Measurements from ENCODE around the gene MPRIP.
"Not testable (repeated sequence)": the region's sequence is repeated elsewhere in the genome, so short reads cannot be mapped to it uniquely, and the experiment has no call there.

MPRIP gene

DNA sequence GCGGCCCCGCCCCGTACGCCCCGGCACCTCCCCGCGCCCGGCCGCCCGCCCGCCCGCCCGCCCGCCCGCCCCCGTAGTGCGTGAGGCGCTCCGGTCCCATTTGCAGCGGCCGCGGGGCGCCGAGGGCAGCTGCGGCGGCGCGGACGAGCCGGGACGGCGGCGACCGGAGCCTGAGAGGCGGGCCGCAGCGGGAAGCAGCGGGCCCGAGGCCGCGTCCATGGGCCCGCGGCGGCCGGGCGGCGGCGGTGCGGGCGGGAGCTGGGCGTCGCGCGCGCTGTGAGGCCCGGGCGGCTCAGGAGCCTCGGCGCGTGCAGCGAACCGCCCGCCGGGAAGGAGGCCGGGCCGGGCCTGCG, at the start of gene MPRIP:
Gene MPRIP (plus strand): TSS at position 74 of the 353 bp plus-strand sequence. CDS start 392 bp downstream, outside the sequence.
- DNase-seq, result no peak

DNA sequence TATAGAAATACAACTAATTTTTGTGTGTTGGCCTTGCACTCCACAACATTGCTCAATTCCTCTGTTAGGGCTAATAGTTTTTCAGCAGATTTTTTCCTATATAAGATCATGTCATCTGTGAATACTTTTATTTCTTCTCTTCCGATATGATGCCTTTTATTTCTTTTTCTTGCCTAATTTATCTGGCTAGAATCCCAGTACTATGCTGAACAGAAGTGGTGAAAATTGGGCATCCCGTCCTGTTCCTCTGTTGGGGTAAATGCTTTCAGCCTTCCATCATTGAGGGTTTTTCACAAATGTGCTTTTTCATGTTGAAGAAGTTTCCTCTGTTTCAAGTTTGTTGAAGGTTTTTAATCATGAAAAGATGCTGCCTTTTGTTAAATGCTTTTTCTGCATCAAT, 47.6 kb upstream of the MPRIP start:
- no peak for DNase-seq

DNA sequence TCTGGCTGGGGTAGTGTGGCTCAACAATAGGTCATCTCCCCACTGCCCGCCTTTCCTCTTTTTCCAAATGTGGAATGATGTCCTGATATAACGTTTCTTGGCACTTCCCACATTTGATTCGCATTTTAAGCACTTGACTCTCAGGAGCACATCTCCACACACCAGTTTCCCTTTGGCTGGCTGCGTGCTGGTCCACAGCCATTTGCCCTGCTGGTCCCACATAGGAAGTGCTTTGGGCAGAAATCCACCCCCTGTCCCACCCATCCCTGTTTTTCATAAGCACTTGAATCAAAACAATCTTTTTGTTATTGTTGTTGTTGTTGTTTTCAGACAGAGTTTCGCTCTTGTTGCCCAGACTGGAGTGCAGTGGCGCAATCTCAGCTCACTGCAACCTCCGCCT, 46.3 kb upstream of the MPRIP start:
- DNase-seq, result no peak

GRCh38 chr17:16996726-16997125, 45.5 kb upstream of the MPRIP start:
- not testable (repeated sequence) for DNase-seq

DNA sequence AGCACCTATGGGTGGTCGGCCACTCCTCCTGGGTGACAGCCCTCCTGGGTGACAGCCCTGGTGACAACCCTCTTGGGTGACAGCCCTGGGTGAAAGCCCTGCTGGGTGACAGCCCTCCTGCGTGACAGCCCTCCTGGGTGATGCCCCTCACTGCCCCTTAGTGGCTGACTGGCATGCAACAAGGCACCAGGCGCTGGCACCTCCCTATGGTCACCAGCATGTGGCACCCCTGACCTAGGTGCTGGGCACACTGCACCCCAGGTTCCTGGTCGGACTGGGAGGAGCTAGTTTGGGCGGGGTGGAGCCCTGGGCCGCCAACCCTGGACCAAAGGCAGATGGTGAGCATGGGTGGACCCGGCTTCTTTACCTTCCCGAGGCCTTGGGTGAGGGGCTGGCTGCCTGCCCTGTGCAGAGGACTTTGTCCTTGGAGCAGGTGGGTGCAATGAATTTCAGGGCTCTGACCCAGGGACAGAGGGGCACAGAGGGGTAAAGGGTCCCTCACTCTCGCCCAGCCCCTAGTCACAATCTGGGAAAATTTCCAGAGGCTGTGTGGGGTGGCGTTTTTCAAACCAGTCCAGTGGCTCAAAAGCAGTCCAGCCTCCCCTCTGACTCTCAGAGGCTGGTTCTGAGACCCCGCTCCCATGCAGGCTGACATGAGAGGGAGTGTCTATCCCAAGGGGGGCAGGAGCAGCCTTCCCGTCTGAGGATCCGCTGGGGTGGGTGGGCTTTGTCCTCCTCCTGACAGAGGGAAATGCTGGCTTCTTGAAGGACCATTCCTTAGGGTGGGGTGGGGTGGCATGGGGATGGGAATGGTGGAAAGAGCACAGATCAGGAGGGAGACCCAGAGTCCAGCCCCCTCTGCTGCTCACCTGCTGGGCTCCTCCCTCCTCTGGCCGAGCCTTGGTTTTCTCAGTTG, 44.5 kb upstream of the MPRIP start:
- no peak for DNase-seq

GRCh38 chr17:16999931-17000625, 42.2 kb upstream of the MPRIP start:
- DNase-seq, result no peak

DNA sequence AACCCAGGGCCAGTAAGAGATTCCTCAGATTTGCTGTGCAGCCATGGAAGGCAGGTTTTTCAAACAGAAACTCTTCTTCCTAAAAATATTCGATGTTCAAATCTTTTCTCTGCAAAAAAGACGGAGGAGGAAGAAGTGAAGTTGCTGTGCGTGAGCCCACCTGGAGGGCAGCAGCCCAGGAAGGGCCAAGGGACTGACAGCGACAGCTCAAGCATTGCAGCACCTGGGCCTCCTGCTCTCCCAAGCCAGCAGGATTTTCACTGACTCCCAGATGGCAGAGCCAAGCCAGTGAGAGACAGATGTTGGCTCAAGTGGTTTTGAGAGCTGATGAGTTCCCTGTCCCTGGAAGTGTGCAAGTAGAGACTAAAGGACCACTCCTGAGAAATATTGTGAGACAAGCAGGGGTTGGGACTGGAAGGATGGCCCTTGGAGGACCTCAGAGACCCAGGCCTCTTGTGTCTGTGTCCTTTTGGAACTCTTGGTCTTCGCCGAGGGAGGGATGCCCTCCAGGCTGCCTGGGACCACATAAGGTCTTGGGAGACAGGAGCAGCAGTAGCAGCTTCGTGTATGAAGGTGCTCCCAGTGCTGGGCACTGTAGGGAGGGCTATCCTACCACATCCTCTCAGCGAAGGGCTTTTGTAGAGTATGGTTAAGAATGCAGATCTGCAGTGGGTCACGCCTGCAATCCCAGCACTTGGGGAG, 41.0 kb upstream of the MPRIP start:
- no peak for DNase-seq

DNA sequence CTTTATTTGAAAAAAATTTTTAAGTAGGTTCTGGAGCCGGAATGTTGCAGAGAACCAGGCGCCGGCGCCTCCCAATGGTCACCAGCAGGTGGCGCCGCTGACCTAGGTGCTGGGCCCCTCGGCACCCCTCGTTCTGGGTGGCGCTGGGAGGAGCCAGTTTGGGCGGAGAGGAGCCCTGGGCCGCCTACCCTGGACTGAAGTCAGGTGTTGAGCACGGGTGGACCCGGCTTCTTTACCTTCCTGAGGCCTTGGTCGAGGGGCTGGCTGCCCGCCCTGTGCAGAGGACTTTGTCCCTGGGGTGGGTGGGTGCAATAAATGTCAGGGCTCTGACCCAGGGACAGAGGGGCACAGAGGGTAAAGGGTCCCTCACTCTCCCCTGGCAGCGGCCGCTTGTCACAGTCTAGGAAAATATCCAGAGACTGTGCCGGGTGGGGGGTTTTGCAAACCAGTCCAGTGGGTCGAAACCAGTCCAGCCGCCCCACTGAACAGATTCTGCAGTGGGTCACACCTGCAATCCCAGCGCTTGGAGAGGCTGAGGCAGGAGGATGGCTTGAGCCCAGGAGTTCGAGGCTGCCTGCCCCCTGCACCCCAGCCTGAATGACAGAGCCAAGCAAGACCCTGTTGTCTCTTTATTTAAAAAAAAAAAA, 40.3 kb upstream of the MPRIP start:
- peak; percentile 74 for DNase-seq

- not testable (repeated sequence) for DNase-seq
Observed at GRCh38 chr17:17002731-17003715, 39.2 kb upstream of the MPRIP start.

DNA sequence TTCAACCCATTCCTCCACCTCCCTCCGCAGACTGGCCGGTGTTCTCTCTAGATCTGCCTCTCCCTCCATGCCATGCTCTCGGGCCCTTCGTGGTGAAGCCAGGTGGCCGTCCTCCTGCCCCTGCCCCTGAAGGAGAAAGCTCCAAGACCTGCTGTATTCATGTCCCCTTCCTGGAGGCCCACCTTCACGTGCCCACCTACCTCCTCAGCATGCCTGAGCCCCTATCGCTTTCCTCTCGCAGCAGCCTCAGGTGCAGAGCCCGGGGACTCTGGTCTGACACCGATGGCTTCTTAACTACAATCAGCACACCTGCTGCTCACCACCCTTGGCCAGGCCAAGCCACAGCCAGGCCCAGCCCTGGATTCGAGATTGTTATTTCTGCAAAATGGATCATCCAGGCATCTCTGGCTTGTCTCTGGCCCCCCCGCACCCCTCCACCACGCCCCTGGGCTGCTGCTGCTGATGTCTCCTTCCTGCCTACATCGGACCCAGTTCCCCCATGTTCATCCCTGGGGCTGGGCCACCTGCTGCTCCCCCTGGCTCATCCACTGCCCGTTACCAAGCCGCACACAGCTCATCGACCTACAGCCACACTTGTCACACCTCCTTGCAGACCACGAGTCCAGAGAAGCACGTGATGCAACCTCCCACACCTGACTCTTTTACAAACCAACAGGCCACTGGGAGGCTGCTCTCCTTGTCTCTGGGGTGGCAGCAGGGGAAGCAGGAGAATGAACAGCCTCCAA, 37.8 kb upstream of the MPRIP start:
- no peak for DNase-seq

DNA sequence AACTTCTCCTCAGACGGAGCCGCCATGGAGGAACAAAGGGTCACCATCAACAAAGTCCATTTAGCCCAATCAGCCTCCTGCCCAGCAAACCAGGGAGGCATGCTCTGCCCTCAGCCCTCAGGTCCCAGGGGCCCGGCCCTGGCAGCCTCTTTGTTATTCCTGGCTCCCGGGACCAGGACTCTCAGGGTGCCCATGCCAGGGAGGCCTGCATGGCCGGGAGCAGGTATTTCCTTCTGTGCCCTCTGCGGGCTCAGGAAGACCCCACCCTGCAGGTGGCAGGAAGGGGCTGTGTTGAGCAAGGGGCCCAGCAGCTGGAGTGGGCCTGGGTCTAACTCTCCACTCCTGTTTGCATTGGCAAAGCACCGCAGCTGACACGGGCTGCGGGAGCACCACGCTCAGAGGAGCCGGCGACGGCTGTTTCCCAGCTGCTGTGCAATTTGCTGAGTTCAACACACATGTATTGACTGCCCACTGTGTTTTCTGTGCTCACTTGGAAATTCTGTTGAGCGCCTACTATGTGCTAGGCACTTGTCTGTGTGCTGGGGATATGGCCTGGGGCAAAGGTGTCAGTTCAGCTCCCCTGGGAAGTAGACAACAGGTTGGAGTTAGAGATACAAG, 37.2 kb upstream of the MPRIP start:
- DNase-seq, result not testable (repeated sequence)

- DNase-seq, result not testable (repeated sequence)
Observed at GRCh38 chr17:17007891-17008290, 34.4 kb upstream of the MPRIP start.

GRCh38 chr17:17008621-17009397, 33.4 kb upstream of the MPRIP start:
- not testable (repeated sequence) for DNase-seq

DNA sequence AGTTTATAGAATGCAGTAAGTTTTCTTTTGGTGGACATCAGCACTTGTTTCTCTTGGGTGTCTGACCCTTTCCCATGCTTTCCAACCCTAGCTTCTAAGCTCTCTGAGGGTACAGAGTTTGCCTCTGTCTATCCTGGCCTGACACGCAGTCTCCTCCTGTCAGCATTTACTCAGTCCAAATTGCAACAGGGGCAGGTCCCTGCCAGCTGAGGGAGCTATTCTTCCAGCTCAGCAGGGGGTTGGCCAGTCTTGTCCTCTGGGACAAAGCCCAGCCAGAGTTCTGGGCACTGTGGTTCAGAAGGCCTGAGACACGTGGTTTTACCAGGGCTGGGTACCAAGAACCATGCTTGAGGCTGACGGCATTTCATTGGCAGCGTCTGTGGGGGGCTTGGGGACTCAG, 32.3 kb upstream of the MPRIP start:
- DNase-seq, result not testable (repeated sequence)

DNA sequence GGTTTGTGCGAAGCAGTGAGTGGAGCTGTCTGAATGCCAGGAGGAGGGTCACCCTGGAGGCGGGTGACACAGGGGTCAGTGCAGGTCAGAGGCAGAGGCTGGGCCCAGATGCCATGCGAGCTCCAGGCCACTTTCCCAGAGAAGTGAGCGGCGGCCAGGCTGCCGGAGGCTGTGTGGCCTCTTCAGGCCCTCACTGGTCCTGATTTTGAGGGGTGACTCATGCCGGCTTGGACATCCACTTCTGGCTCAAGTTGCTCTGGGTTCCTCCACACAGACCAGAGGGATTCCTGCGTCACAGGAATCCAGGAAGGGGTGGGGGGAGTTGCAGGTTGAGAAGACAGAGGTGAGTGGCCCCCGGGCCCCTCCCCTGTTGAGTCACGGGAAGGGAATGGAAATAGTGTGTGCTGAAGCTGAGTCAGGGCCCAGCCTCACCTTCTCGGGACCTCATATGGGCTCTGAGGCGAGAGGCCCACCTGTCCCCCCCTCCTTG, 31.7 kb upstream of the MPRIP start:
- DNase-seq, result not testable (repeated sequence)

GRCh38 chr17:17011043-17011907, 31.0 kb upstream of the MPRIP start:
- DNase-seq, result not testable (repeated sequence)

DNA sequence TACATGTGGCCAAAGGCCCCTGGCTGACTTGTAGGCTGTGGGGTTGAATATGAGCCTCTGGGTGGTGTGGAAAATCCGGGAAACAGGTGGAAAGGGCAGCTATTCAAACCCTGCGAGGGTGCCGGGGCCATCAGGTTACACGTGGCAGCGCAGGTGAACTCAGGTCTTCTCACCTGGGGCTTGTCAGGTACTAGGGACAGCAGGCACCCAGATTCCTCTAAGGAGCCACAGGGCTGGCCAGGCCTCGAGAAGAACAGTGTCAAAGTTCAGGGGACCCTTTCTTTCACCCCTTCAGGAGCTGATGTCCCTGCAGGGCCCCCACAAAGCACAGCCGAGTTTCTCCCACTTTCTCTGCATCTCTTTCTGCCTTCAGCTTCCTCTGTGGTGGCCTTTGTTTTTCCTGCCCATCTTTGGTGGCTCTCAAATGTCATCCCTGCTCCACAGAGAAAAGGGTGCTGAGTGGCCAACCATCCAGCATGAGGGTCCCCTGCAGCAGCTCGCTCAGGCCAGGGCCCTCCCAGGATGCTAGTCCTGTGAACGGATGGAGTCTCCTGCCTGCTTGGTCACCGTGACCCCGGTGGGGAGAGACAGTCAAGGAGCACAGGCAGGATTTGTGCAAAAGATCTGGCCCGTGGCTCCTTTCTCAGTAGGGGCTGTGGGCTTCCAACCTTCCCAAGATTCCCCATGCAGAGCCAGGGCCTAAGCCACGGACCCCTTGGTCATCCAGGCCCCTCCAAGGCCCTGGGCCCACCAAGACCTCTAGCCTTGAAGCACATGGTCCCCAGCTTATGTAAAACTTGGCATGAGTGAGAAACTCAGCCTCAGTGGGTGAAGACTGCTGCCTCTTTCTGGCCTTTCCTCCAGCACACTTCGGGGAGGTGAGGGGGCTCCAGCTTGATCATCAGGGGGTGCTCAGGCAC, 28.2 kb upstream of the MPRIP start:
- not testable (repeated sequence) for DNase-seq

Data from NCI-H1105 (cell line).